Prostate gland (tissue), 2 donors: Measurements from ENCODE around the gene PM20D1. TPM values are rescaled to one million over a fixed set of nuclear protein-coding genes. Genes with fewer than 3 reads are reported as not detected.
A peak's percentile ranks its signal among the peaks of the same experiment; 100 is the strongest.

Source experiments
- DNase-seq: peaks from one replicate; pipeline ENCODE4 v3.0.0-alpha.2; 2019; ENCODE audit warnings: low spot score
- H3K27ac ChIP-seq, 2 donors: fragments of 200-600 bp; sonication (generic); 2 replicates each; pipeline ENCODE4 v1.5.1; 2017 to 2019
- H3K27me3 ChIP-seq: fragments of 200-600 bp; sonication (generic); replicated peaks from 2 replicates; pipeline ENCODE4 v1.5.1; 2019; ENCODE audit not compliant: insufficient read depth
- H3K36me3 ChIP-seq, 2 donors: fragments of 200-600 bp; sonication (generic); 1 replicate in 1 of 2; 2 replicates in 1 of 2; pipeline versions ENCODE4 v1.5.1 to v1.8.1; 2017 to 2019
- H3K4me1 ChIP-seq: fragments of 200-600 bp; sonication (generic); replicated peaks from 2 replicates; pipeline ENCODE4 v1.5.1; 2019
- H3K4me3 ChIP-seq, 2 donors: fragments of 200-600 bp; sonication (generic); 2 replicates each; pipeline ENCODE4 v1.5.1; 2017 to 2019
- H3K9me3 ChIP-seq: fragments of 200-600 bp; sonication (generic); 2 replicates; pipeline ENCODE4 v1.5.1; 2017
- CTCF ChIP-seq, 4 experiments: fragments of 200-600 bp in 2 of 4; fragments of 450-650 bp in 2 of 4; sonication (generic) in 2 of 4; IDR thresholded peaks; 1 replicate in 3 of 4; 2 replicates in 1 of 4; pipeline ENCODE4 v1.5.1; 2016 to 2019; ENCODE audit warnings: antibody characterized with exemption in 4 of 4, mild to moderate bottlenecking in 2 of 4, moderate library complexity in 2 of 4
- POLR2A ChIP-seq: fragments of 450-650 bp; IDR thresholded peaks from one replicate; pipeline ENCODE4 v1.6.1; 2016; ENCODE audit warnings: antibody characterized with exemption, mild to moderate bottlenecking
- POLR2AphosphoS5 ChIP-seq: sonication (generic); formaldehyde crosslinking; IDR thresholded peaks from one replicate; pipeline ENCODE4 v1.6.1; 2017; ENCODE audit warnings: antibody characterized with exemption
- WGBS: methylation state at CpG from one replicate; pipeline ENCODE4 v1.1.5; 2018; 5-methylcytosine and 5-hydroxymethylcytosine counted together
- intact Hi-C: fragments of 100-400 bp; cut with DNase I; formaldehyde crosslinking; loops from one replicate; pipeline ENCODE4 v1.14.2; 2022
- total RNA-seq, 2 donors: library from RNA; depleted of rRNA; stranded (reverse); fragments of >200 nt; gene quantifications; one replicate each; pipeline ENCODE4 v1.1.0, GENCODE V29; 2016

The PM20D1 gene
- total RNA-seq, 2 donors from 2014 or later: not detected

DNA sequence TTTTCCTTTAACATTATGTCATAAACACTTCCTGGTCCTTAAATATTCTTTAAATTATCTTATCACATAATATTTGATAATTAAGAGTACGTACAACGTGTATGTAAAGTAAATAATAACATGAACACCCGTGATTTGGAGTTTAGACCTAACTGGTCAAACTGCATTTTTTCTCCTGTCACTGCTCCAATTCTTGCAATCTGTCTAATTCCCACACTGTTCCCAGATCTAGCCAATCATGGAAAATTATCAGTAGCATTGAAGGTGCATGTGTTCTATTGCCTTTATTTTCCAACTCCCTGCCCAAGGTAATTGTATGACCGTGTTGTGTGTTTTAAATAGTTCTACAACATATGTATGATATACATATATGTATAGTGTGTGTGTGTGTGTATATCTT, 2.1 kb upstream of the PM20D1 start:
- Histone ChIP-seq H3K9me3 (no peaks in the 10 kb centered on the region), H3K36me3 (no peaks in the 10 kb centered on the region), H3K4me3 (no peak overlapping the region), H3K27ac (no peak overlapping the region), H3K27me3 (no peaks in the 10 kb centered on the region), H3K4me1 (no peaks in the 10 kb centered on the region)
- no peak for DNase-seq
- intact Hi-C loops: no loop called here
- WGBS: 50% methylated on average over 4 of the region's 4 CpGs
- TF ChIP-seq POLR2A (no peak), POLR2AphosphoS5 (no peak), CTCF (IDR thresholded peaks at IDR 0.05) (no peak)

DNA sequence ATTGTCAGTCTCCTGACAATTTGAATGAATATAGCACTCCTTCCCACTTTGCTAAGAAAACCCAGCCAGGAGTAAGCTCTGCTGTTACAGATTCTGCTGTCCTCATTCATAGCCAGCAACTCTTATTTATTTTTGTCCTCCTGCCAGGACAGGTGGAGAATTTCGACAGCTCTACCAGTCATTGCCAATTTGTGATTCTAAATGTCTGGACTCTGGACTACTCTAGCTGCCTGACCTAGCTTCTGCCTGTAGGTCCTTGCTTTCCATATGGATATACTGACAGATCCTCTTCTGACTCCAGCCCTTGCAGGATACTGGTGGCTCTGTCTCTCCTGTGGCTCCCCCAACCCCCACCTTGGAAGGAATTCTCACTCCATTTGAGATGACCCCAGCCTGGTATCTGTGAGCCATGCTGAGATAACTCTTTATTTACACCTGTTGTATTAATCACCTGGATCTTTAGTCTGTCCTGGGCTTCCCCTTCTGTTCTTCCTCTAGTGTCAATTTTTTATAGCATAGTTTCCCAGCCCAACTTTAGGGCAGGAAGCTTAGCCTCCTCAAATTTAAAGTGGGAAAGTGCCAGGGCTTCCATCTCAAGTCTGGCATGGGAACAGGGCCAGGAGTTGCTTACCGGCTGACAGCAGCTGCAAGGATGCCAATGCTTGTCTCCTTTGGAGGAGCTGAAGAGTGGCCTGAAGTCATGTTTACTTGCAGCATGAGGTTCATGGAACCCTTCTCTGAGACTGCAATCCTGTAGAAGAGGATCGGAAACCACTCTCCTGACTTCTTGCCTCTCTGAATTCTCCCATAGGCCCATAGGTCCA, 6.7 kb downstream of the PM20D1 start:
- Histone ChIP-seq H3K27ac (no peak overlapping the region), H3K4me1 (no peaks in the 10 kb centered on the region), H3K27me3 (no peaks in the 10 kb centered on the region), H3K36me3 (no peaks in the 10 kb centered on the region), H3K9me3 (no peaks in the 10 kb centered on the region), H3K4me3 (no peak overlapping the region)
- DNase-seq: peak; percentile 10
- WGBS: 43% methylated on average over 3 of the region's 3 CpGs
- intact Hi-C loops: no loop called here
- TF ChIP-seq POLR2AphosphoS5 (peak; percentile 52), CTCF (IDR thresholded peaks at IDR 0.05) (no peak)

DNA sequence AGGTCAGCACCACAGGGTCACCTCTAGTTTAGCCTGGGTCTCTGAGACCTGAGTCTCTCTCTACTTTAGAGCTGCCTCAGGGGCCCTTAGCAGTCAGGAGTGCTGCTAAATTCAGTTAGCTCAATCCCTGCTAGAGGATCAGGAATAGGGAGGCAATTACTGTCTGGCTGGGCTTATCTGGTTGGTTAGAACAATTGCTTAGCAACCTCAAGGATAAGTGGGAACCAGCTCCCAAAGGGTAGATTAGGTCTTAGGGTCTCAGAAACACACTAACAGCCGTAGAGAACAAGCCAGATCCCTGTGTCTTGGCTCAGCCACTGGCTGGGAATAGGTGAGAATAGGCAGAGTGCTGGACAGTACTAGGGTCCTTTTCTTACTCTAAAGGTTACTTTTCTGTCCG, 7.7 kb downstream of the PM20D1 start:
- Histone ChIP-seq H3K4me1 (no peaks in the 10 kb centered on the region), H3K27me3 (no peaks in the 10 kb centered on the region), H3K9me3 (no peaks in the 10 kb centered on the region), H3K36me3 (no peaks in the 10 kb centered on the region), H3K27ac (no peak overlapping the region), H3K4me3 (no peak overlapping the region)
- TF ChIP-seq POLR2A (no peak), POLR2AphosphoS5 (no peak), CTCF (IDR thresholded peaks at IDR 0.05) (no peak)
- intact Hi-C loops: no loop called here
- no peak for DNase-seq
- 96% methylated on average over 2 of the region's 2 CpGs for WGBS

GRCh38 chr1:205840146-205840923, 9.6 kb downstream of the PM20D1 start:
- intact Hi-C loops: no loop called here
- TF ChIP-seq POLR2AphosphoS5: no peak
- no peak for TF ChIP-seq POLR2A
- no peak for TF ChIP-seq CTCF (IDR thresholded peaks at IDR 0.05)
- Histone ChIP-seq H3K4me1 (no peaks in the 10 kb centered on the region), H3K9me3 (no peaks in the 10 kb centered on the region), H3K4me3 (no peak overlapping the region), H3K36me3 (no peaks in the 10 kb centered on the region), H3K27me3 (no peaks in the 10 kb centered on the region), H3K27ac (no peak overlapping the region)
- WGBS: 88% methylated on average over 4 of the region's 4 CpGs
- no peak for DNase-seq
